Kidney epithelial cell (primary cell): ENCODE results near the gene RGS19. TPM values are rescaled to one million over a fixed set of nuclear protein-coding genes. Genes with fewer than 3 reads are reported as not detected.

Experiments
- DNase-seq: peaks from one replicate; pipeline ENCODE4 v3.0.0-alpha.2; 2010; ENCODE audit warnings: low read depth
- H3K27me3 ChIP-seq: 2 replicates; pipeline ENCODE4 v1.6.0; 2011; ENCODE audit warnings: low read length; ENCODE audit not compliant: control insufficient read depth, insufficient read depth
- H3K36me3 ChIP-seq: 2 replicates; pipeline ENCODE4 v1.5.1; 2011; ENCODE audit warnings: low read length; ENCODE audit not compliant: control insufficient read depth, insufficient read depth
- H3K4me3 ChIP-seq: 2 replicates; pipeline ENCODE4 v1.5.1; 2011; ENCODE audit warnings: low read depth, mild to moderate bottlenecking, control low read depth, low read length
- total RNA-seq: library from RNA; depleted of rRNA; stranded (reverse); fragments of >200 nt; gene quantifications from 2 replicates; pipeline ENCODE4 v1.2.3, GENCODE V29; 2015
- TF ChIP-seq, protein P1 (sequence below): IDR thresholded peaks from 2 replicates; pipeline ENCODE4 v1.5.1; 2011; ENCODE audit warnings: mild to moderate bottlenecking, moderate library complexity, low read length, control low read depth, inconsistent platforms; ENCODE audit not compliant: insufficient read depth, poor library complexity, severe bottlenecking

Gene RGS19
- total RNA-seq, 1 donor from 2014 or later = 14.1 TPM

GRCh38 chr20:64116541-64117431 lies 37.5 kb upstream of the RGS19 start:
- no peak for DNase-seq

GRCh38 chr20:64116016-64116415 lies 36.7 kb upstream of the RGS19 start:
- peaks cover 13% of the 10 kb centered on the region for H3K27me3 ChIP-seq
- DNase-seq = no peak
- TF ChIP-seq, protein P1, sequence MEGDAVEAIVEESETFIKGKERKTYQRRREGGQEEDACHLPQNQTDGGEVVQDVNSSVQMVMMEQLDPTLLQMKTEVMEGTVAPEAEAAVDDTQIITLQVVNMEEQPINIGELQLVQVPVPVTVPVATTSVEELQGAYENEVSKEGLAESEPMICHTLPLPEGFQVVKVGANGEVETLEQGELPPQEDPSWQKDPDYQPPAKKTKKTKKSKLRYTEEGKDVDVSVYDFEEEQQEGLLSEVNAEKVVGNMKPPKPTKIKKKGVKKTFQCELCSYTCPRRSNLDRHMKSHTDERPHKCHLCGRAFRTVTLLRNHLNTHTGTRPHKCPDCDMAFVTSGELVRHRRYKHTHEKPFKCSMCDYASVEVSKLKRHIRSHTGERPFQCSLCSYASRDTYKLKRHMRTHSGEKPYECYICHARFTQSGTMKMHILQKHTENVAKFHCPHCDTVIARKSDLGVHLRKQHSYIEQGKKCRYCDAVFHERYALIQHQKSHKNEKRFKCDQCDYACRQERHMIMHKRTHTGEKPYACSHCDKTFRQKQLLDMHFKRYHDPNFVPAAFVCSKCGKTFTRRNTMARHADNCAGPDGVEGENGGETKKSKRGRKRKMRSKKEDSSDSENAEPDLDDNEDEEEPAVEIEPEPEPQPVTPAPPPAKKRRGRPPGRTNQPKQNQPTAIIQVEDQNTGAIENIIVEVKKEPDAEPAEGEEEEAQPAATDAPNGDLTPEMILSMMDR = no peak

More at GRCh38 chr20:64116541-64117431, 37.5 kb upstream of the RGS19 start:
- Histone ChIP-seq H3K4me3 (no peak overlapping the region), H3K27me3 (peaks cover 19% of the 10 kb centered on the region), H3K36me3 (no peaks in the 10 kb centered on the region)
- TF ChIP-seq, protein P1 = no peak

DNA sequence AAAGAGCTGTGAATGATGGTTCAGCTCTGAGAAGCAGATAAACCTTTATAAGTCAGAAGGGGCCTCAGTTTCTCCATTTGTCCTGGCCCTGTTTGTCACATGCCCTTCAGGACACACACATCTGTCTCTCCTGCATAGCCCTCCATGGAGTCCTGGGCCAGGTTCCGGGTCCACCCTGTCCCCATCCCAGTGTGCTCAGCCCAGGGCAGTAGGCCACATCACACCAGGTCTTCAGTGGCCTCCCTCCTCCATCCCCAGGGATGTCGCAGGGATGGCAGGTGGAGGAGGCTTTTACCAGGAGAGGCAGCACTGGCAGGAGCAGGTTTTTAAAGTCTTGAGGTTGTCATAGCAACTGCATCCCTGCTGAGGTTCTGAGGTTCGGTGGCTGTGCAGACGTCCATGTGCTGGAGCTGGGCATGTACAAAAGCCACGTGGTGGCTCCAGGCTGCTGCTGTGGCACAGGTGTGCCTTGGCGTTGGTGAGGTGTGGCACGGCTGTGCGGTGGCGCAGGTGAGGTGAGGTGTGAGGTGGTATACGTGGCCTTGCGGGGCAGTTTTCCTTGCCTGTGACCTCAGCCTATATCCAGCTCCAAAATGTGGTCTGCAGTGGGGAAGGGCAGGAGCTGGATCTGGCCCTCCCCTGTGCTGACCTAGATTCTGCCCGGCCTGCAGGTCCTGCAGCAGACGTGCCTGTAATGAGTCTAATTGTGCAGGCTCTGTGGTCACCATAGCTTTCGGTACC lies 36.0 kb upstream of the RGS19 start:
- Histone ChIP-seq H3K4me3 (no peak overlapping the region), H3K36me3 (no peaks in the 10 kb centered on the region), H3K27me3 (peaks cover 13% of the 10 kb centered on the region)
- DNase-seq = no peak
- TF ChIP-seq, protein P1 = no peak

More at GRCh38 chr20:64116016-64116415, 36.7 kb upstream of the RGS19 start:
- Histone ChIP-seq H3K4me3 (no peak overlapping the region), H3K36me3 (no peaks in the 10 kb centered on the region)

DNA sequence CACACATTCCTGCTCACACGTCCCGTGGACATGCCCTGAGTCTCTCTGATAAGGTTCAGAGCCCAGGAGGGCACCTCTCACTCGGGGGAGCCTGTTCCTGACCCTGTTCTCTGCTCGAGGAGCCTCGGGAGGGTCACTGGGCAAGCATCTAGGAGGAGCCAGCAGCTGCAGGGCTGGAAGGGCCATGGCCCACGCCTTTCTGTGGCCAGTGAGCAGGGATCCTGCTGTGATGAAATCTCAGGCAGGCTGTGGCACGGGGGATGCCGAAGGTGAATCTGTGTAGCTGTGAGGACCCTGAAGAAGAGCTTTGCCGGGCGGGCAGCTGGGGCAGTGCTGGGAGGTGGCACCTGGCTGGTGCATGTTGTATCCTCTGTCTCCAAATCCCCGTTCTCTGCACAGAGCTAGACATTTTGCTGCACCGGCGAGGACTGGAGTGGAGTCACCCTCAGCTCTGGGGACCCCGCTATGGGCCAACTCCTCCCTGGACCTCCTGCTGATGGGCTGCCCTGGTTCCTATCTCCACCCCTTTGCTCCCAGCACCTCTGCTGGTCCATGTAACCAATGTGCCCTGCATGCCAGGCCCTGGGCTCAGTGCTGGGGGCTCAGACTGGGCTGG lies 35.1 kb upstream of the RGS19 start:
- peaks cover 15% of the 10 kb centered on the region for H3K27me3 ChIP-seq
- TF ChIP-seq, protein P1 = no peak
- DNase-seq = no peak
- H3K4me3 ChIP-seq = no peak overlapping the region
- no peaks in the 10 kb centered on the region for H3K36me3 ChIP-seq

DNA sequence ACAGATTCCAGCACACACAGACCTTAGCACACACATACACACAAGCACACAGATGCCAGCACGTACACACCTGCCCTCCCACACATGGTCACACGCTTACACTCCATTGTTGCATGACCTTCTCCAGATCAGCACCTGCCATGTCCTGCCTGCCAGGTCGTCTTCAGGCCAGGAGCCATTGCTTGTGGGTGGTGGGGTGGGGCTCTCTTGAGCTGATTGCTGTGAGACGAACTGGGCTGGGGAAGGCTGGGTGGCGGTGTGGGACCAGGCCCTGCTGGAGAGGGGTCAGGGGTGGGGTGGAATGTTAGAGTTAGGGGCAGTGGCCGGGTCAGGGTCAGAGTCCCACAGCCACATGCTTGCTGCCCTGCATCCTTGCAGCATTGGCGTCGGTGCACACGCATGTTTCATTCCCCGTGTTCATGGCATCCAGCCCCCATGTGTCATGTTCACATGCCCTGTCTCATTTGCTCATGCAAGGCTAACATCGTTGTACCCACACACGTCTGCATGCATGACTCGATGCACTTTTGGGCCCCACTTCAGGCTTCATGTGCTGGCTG lies 34.6 kb upstream of the RGS19 start:
- DNase-seq = no peak
- TF ChIP-seq, protein P1 = no peak
- H3K27me3 ChIP-seq = peaks cover 15% of the 10 kb centered on the region

More for the DNA sequence above, 34.6 kb upstream of the RGS19 start:
- Histone ChIP-seq H3K36me3 (no peaks in the 10 kb centered on the region), H3K4me3 (no peak overlapping the region)
